GM12878 (cell line): Measurements from ENCODE around the gene AGAP1. TPM values are rescaled to one million over a fixed set of nuclear protein-coding genes. Genes with fewer than 3 reads are reported as not detected.
A peak's percentile ranks its signal among the peaks of the same experiment; 100 is the strongest.

Experiments
- ATAC-seq: fragments of 200-7000 bp; cut with Tn5 transposase; 3 replicates; pipeline ENCODE4 v1.9.1; 2020; ENCODE audit warnings: mild to moderate bottlenecking, moderate library complexity
- BruUV-seq: library from RNA; stranded (reverse); fragments of 400-500 nt; replicated peaks from 2 replicates; lab custom pipeline; 2021; lab: Mats Ljungman, UMichigan
- CTCF ChIA-PET: fragments of 300-600 bp; sonication (Branson Sonifier 250); formaldehyde crosslinking; extraction: SDS; loops from one replicate; lab custom pipeline; 2021; ENCODE audit warnings: inconsistent platforms; lab: Yijun Ruan, JAX
- POLR2A ChIA-PET: fragments of 350-600 bp; formaldehyde crosslinking; extraction: SDS; loops from one replicate; lab custom pipeline; 2021; ENCODE audit warnings: inconsistent platforms; lab: Charles Lee
- RAD21 ChIA-PET: fragments of 300-600 bp; sonication (Branson Sonifier 250); formaldehyde crosslinking; loops from one replicate; lab custom pipeline; 2023; ENCODE audit warnings: antibody characterized with exemption; ENCODE audit not compliant: unreplicated experiment; lab: Charles Lee
- SMC1A ChIA-PET: fragments of 300-600 bp; sonication (Branson Sonifier 250); formaldehyde crosslinking; loops from one replicate; lab custom pipeline; 2023; ENCODE audit not compliant: unreplicated experiment, uncharacterized antibody; lab: Charles Lee
- DNase-seq: peaks from one replicate; pipeline ENCODE4 v3.0.0-alpha.2; 2011; ENCODE audit warnings: low read depth, low spot score
- FAIRE-seq: peaks from 3 replicates; lab custom pipeline; 2011; peaks lifted over from hg19 to GRCh38; lab: Jason Lieb, UNC
- H2AFZ ChIP-seq: 2 replicates; pipeline ENCODE4 v1.6.0; 2011; ENCODE audit warnings: low read depth, low read length, control low read depth; ENCODE audit not compliant: control insufficient read depth
- H3K27ac ChIP-seq: 2 replicates; pipeline ENCODE4 v1.5.1; 2011; ENCODE audit warnings: control low read depth; ENCODE audit not compliant: control insufficient read depth, insufficient read depth
- H3K27me3 ChIP-seq, 2 experiments: replicated peaks in 1 of 2; 2 replicates each; pipeline versions ENCODE4 v1.6.0 to v1.6.1; 2011; ENCODE audit warnings: low read length in 1 of 2; ENCODE audit not compliant: control insufficient read depth in 2 of 2, insufficient read depth in 2 of 2
- H3K36me3 ChIP-seq, 2 experiments: 2 replicates each; pipeline ENCODE4 v1.5.1; 2011; ENCODE audit warnings: low read length in 1 of 2; ENCODE audit not compliant: control insufficient read depth in 2 of 2, insufficient read depth in 2 of 2
- H3K4me1 ChIP-seq: 2 replicates; pipeline ENCODE4 v1.6.1; 2011; ENCODE audit warnings: mild to moderate bottlenecking, low read length, moderate library complexity, mixed read lengths; ENCODE audit not compliant: control insufficient read depth, insufficient read depth
- H3K4me2 ChIP-seq: 2 replicates; pipeline ENCODE4 v1.6.0; 2011; ENCODE audit warnings: control low read depth; ENCODE audit not compliant: control insufficient read depth, insufficient read depth
- H3K4me3 ChIP-seq: fragments of 200-600 bp; sonication (generic); 2 replicates; pipeline ENCODE4 v1.5.1; 2016
- H3K79me2 ChIP-seq: 2 replicates; pipeline ENCODE4 v1.6.0; 2011; ENCODE audit warnings: low read length; ENCODE audit not compliant: control insufficient read depth, insufficient read depth
- H3K9ac ChIP-seq: 2 replicates; pipeline ENCODE4 v1.8.0; 2011; ENCODE audit warnings: low read length, control low read depth, mixed read lengths; ENCODE audit not compliant: control insufficient read depth, insufficient read depth
- H3K9me3 ChIP-seq: replicated peaks from 3 replicates; pipeline ENCODE4 v1.5.1; 2011; ENCODE audit warnings: mild to moderate bottlenecking, low read length; ENCODE audit not compliant: control insufficient read depth, insufficient read depth
- H4K20me1 ChIP-seq: 2 replicates; pipeline ENCODE4 v1.6.0; 2011; ENCODE audit not compliant: control insufficient read depth, insufficient read depth
- CTCF ChIP-seq, 3 experiments: IDR thresholded peaks in 2 of 3; conservative IDR thresholded peaks in 1 of 3; 2 replicates each; pipeline ENCODE4 v1.5.1; 2011; ENCODE audit warnings: low read depth in 3 of 3, low read length in 3 of 3, mild to moderate bottlenecking in 3 of 3, control low read depth in 2 of 3, moderate library complexity in 2 of 3, inconsistent platforms in 1 of 3, mixed read lengths in 1 of 3; ENCODE audit not compliant: control insufficient read depth in 2 of 3, insufficient read depth in 1 of 3; ENCODE audit errors: extremely low read depth in 1 of 3
- MEF2B ChIP-seq: fragments of 450-650 bp; IDR thresholded peaks from 2 replicates; pipeline ENCODE4 v1.6.1; 2018; ENCODE audit warnings: mild to moderate bottlenecking, moderate library complexity; ENCODE audit not compliant: partially characterized antibody, poor library complexity, severe bottlenecking
- MYB ChIP-seq: fragments of 150-350 bp; IDR thresholded peaks from 2 replicates; pipeline ENCODE4 v1.6.1; 2014; ENCODE audit warnings: mild to moderate bottlenecking, low read depth, low read length, borderline replicate concordance
- NR2C2 ChIP-seq: IDR thresholded peaks from 2 replicates; pipeline ENCODE4 v1.6.1; 2011; ENCODE audit warnings: borderline replicate concordance, low read depth; ENCODE audit not compliant: control insufficient read depth, insufficient read length
- PAX8 ChIP-seq: fragments of 450-650 bp; IDR thresholded peaks from 2 replicates; pipeline ENCODE4 v1.6.1; 2017; ENCODE audit warnings: mild to moderate bottlenecking, moderate library complexity
- RCOR1 ChIP-seq: conservative IDR thresholded peaks from 2 replicates; pipeline ENCODE4 v1.6.1; 2012; ENCODE audit warnings: low read depth, low read length, improper control_type of control experiment
- SIX5 ChIP-seq: IDR thresholded peaks from 2 replicates; pipeline ENCODE4 v1.6.1; 2011; ENCODE audit warnings: mild to moderate bottlenecking, low read depth, low read length, moderate library complexity; ENCODE audit not compliant: severe bottlenecking
- SREBF1 ChIP-seq: IDR thresholded peaks from 2 replicates; pipeline ENCODE4 v1.6.1; 2012; ENCODE audit warnings: mild to moderate bottlenecking, low read length
- TCF3 ChIP-seq: IDR thresholded peaks from 2 replicates; pipeline ENCODE4 v1.6.1; 2012; ENCODE audit warnings: low read depth, mild to moderate bottlenecking, low read length, borderline replicate concordance; ENCODE audit not compliant: insufficient read depth
- WGBS: methylation state at CpG from one replicate; pipeline ENCODE4 v1.1.6; 2016; ENCODE audit warnings: low lambda C conversion rate; ENCODE audit not compliant: insufficient replicate concordance, insufficient coverage; ENCODE audit errors: missing lambda C conversion rate; 5-methylcytosine and 5-hydroxymethylcytosine counted together
- in situ Hi-C: fragments of 300-500 bp; cut with MboI; formaldehyde crosslinking; loops from 9 replicates; pipeline ENCODE4 v1.14.3; 2018; ENCODE audit warnings: mixed read lengths
- intact Hi-C: fragments of 100-400 bp; cut with micrococcal nuclease; formaldehyde crosslinking; loops from one replicate; pipeline ENCODE4 v1.14.2; 2022; ENCODE audit not compliant: unreplicated experiment
- polyA plus RNA-seq, 11 experiments: library from polyadenylated mRNA; depleted of rRNA in 4 of 11; unstranded in 6 of 11; stranded (reverse) in 5 of 11; fragments of >200 nt; fragmentation: Nextera tagmentation in 4 of 11; fragmentation: Illumina TruSeq in 1 of 11; extraction: Ambion mirVana in 4 of 11; extraction: Trizol in 1 of 11; gene quantifications; 1 replicate in 1 of 11; 2 replicates in 10 of 11; pipeline versions ENCODE4 v1.2.1 to v1.2.3, GENCODE V29; 2011 to 2016; ENCODE audit warnings: inconsistent platforms in 2 of 11, missing spikeins in 2 of 11, low read depth in 1 of 11
- total RNA-seq, 4 experiments: library from RNA; depleted of rRNA in 3 of 4; stranded (reverse); fragments of >200 nt in 3 of 4; fragmentation: Illumina TruSeq in 1 of 4; extraction: Trizol in 1 of 4; gene quantifications; 2 replicates each; pipeline versions ENCODE4 v1.2.1 to v1.2.3, GENCODE V29; 2013 to 2021
- TF ChIP-seq, protein P1 (sequence below): IDR thresholded peaks from 2 replicates; pipeline ENCODE4 v1.6.1; 2011; ENCODE audit warnings: low read depth, mild to moderate bottlenecking, low read length, moderate library complexity, borderline replicate concordance; ENCODE audit errors: extremely low read depth
- TF ChIP-seq, protein P2 (sequence below): IDR thresholded peaks from 2 replicates; pipeline ENCODE4 v1.6.1; 2012; ENCODE audit warnings: low read depth, low read length, improper control_type of control experiment

AGAP1 gene
- total and polyA plus RNA-seq, 10 of the 15 experiments (the other 5 are each of a cell fraction or from before 2014, with no cell fraction given): 0.05 to 0.15 (median 0.06) TPM; not detected in 7

DNA sequence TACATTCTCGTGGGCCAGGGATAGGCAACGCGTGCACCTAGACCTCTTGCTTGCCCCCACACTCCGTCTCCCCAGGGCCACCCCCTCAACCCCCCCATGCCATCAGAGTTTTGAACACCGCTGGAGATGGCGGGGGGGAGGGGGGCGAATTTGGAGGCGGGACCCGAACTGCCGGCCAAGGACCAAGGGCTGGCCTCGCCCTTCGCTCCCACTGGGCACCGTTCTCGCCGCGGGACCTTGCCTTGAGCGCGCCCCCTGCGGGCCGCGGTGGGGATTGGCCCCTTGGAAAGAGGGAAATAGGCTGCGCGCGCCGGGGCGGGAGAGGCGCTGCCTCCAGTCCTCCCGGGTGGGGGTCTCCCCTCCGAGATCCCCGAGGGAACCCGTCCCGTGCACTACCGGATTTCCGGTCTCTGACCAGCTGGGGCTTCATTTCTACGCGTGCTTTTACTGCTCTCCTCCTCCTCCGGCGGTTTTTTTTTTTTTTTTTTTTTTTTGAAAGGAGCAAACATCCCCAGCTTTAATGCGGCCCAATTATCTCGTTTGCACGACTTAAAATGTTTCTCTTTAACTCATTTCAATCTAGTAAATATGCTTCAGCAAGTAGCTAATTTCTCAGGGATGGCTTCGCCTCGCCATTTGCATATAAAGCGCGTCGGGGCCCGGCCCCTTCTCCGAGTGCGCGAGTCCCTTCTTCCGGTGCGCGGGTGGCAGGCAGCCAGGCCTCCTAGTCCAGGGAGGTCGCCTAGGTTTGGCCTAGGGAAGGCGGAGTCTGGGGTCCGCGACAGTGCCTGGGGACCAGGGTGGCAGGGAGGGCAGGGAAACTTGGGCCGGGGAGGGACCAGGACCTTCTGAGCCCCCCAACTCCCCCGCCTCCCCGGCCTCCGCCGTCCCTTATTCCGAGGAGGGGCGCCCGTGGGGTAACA is 684.4 kb downstream of the AGAP1 start:
- H3K4me1 ChIP-seq: no peaks in the 10 kb centered on the region
- ChIA-PET RAD21 (no interaction called here), POLR2A (no interaction called here), SMC1A (no interaction called here), CTCF (interaction anchor here (0.6 to 6.0 kb wide), 5 partner anchors 389 to 1298 kb away, joined by 3 to 84 read pairs (median 3); no protein-coding TSS in a partner anchor)
- WGBS: 29% methylated on average over 56 of the region's 65 CpGs
- H3K36me3 ChIP-seq: no peaks in the 10 kb centered on the region
- H3K4me2 ChIP-seq: no peak overlapping the region
- H3K27me3 ChIP-seq: peaks cover 0 to 4% of the 10 kb centered on the region in 2 experiments; a peak in 3 of 4 replicates
- no peak overlapping the region for H3K4me3 ChIP-seq
- FAIRE-seq (no peak), DNase-seq (no peak), ATAC-seq (no peak)
- BruUV-seq: no TSS peak
- no peak overlapping the region for H3K9ac ChIP-seq
- intact Hi-C loops: no loop called here
- in situ Hi-C loops: no loop called here
- no peak overlapping the region for H3K27ac ChIP-seq
- no peaks in the 10 kb centered on the region for H3K79me2 ChIP-seq
- H2AFZ ChIP-seq: no peak overlapping the region
- no peaks in the 10 kb centered on the region for H4K20me1 ChIP-seq
- no peaks in the 10 kb centered on the region for H3K9me3 ChIP-seq
- TF ChIP-seq SREBF1: no peak
- TF ChIP-seq CTCF (IDR thresholded peaks at IDR 0.05 in 2 of 3, conservative IDR thresholded peaks at IDR 0.05 in 1 of 3; ENCODE audit: control insufficient read depth in 2 of 3, extremely low read depth in 1 of 3, insufficient read depth in 1 of 3, low read depth in 3 of 3, low read length in 3 of 3): peak; percentile 13 to 45 (median 35); a peak in 4 of 6 replicates

- ATAC-seq (no peak), FAIRE-seq (no peak)
- TF ChIP-seq, protein P1, sequence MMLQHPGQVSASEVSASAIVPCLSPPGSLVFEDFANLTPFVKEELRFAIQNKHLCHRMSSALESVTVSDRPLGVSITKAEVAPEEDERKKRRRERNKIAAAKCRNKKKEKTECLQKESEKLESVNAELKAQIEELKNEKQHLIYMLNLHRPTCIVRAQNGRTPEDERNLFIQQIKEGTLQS: no peak
- TF ChIP-seq TCF3 (no peak), MEF2B (no peak), NR2C2 (no peak), SIX5 (no peak), MYB (no peak), RCOR1 (no peak), PAX8 (no peak)
- TF ChIP-seq, protein P2, sequence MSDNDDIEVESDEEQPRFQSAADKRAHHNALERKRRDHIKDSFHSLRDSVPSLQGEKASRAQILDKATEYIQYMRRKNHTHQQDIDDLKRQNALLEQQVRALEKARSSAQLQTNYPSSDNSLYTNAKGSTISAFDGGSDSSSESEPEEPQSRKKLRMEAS: no peak
Measured at GRCh38 chr2:236178890-236179235, 685.0 kb downstream of the AGAP1 start.

More at GRCh38 chr2:236178890-236179235, 685.0 kb downstream of the AGAP1 start:
- H3K9me3 ChIP-seq: no peaks in the 10 kb centered on the region
- no peaks in the 10 kb centered on the region for H3K36me3 ChIP-seq
- H3K4me1 ChIP-seq: no peaks in the 10 kb centered on the region
- in situ Hi-C loops (no loop called here), intact Hi-C loops (no loop called here)
- SMC1A ChIA-PET: interaction anchor here (1.9 kb wide), 1 partner anchor 413 kb away, joined by 6 read pairs; no protein-coding TSS in a partner anchor
- POLR2A ChIA-PET: no interaction called here
- no TSS peak for BruUV-seq
- no peak for DNase-seq
- peaks cover 0 to 4% of the 10 kb centered on the region in 2 experiments; a peak in 3 of 4 replicates for H3K27me3 ChIP-seq
- RAD21 ChIA-PET: no interaction called here
- no peak overlapping the region for H3K4me3 ChIP-seq
- CTCF ChIA-PET: interaction anchor here (6.0 kb wide), 1 partner anchor 398 kb away, joined by 84 read pairs; no protein-coding TSS in a partner anchor
- no peak overlapping the region for H3K27ac ChIP-seq
- 29% methylated on average over 15 of the region's 15 CpGs for WGBS
- H3K79me2 ChIP-seq: no peaks in the 10 kb centered on the region
- H2AFZ ChIP-seq: no peak overlapping the region
- no peak overlapping the region for H3K9ac ChIP-seq
- H4K20me1 ChIP-seq: no peaks in the 10 kb centered on the region
- no peak overlapping the region for H3K4me2 ChIP-seq
